Activated CD4-positive, CD25-positive, alpha-beta regulatory T cell treated with anti-CD3 and anti-CD28 coated beads, Interleukin-2, amount 50 U/mL, for 24 hours (primary cell): Measurements from ENCODE around the gene WDR54.
"Not testable (repeated sequence)": the region's sequence is repeated elsewhere in the genome, so short reads cannot be mapped to it uniquely, and the experiment has no call there.

Source experiments
- ATAC-seq, 2 donors: fragments of 150-1000 bp; cut with Tn5 transposase; one replicate each; pipeline ENCODE4 v1.10.0; 2021; ENCODE audit warnings: mild to moderate bottlenecking in 1 of 2, moderate library complexity in 1 of 2

WDR54 gene

DNA sequence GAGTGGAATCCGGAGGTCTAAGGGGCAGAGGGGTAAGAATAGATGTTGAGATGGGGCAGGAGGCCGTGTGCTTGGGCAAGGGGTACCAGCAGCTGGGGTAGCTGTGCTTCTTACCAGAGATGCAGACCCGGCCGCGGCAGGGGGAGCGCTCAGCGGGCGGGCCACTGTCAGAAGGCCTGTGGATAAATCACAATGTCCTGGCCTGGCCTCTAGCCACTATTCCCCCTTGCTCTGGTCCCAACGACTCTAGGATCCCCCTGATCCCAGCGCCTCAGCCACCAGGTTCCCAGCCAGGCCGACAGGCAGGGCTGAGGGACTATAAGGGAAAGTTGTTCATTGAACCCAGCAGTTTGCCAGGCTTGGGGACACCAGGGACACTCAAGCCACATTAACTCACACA lies 9.0 kb downstream of the WDR54 start:
- ATAC-seq: no peak

DNA sequence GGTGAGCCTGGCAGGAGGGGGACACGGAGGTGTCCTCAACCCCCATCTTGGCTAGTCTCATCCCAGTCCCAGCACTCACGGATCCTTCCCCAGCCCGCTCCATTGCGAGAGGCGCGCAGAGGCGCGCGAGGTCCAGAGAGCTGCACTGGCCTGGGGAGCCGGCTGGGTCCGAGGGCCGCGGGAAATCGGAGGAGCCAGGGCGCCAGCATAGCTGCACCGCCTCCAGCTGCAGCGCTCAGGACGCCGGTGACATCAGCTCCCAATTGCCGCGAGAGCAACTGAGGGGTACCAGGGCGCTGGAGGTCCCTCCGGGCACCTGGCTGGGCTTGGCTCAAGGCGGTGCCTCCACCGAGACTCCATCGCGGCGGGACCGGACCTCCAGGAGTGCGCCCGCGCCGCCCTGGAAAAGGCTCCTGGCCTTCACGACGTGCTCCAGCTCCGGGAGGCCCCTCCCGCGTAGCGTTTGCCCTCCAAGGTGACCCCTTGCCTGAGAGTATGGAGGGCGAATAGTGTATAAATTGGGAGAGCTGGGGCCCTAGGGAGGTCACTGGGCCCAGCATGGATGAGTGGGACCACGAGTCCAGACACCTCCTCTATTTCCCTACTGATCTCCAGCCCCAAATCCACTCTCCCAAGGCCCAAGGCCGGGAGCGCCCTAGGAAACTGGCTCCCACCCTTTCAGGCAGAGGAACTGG lies 14.7 kb downstream of the WDR54 start:
- ATAC-seq: no peak

DNA sequence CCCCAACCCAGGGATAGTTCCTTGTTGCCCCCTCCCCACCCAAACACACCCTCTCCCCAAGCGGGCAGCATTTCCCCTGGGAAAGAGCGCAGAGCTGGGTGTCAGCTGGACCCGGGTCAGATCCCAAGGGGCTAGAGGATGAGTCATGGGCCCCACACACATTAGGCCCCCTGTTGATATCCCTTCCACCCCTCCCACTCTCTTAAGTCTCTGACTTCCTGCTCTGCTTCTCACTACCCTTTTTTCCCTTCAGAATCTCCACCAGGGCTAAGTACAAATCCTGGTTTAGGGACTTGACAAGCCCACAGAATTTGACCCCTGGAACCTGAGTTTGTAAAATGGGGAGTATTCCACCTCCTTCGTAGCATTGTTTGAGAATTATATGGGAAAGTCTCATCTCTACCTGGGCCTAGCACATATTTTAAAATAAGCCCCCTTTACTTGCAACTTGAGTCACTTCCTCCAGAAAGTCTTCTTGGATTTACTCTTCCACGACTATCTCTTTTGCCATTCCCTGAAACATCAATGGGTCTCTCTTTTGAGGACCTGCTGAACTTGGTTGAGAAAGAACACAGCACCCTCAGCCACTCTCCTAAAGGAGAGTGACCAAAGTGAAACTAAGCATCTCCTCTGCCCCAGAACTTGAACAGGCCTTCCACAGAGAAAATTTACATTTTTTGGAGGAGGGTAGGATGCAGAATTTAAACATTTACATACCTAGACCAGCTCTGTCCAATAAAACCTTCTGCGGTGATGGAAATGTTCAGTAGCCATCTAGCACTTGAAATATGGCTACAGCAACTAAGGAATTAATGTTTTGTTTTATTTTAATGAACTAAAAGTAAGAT lies 15.5 kb downstream of the WDR54 start:
- no peak for ATAC-seq

DNA sequence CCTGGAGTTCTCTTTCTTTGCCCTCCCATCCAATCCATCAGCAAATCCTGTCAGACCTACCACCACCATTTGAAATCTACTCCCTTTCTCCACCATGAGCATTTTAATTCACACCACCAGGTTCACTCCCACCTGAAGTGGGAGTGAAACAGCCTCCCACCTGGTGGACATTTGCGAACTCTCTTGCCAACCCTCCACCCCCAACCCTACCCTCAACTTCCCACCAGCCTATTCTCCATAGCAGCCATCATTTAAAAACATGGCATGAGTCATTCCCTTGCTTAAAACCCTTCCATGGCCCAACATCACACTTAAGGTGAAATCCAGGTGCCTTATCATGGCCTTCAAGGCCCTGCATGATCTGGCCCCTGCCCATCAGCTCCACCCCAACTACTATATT lies 16.7 kb downstream of the WDR54 start:
- no peak for ATAC-seq

- ATAC-seq: no peak
Measured at GRCh38 chr2:74439373-74439772, 17.8 kb downstream of the WDR54 start.

GRCh38 chr2:74439803-74440377 lies 18.4 kb downstream of the WDR54 start:
- ATAC-seq: no peak

DNA sequence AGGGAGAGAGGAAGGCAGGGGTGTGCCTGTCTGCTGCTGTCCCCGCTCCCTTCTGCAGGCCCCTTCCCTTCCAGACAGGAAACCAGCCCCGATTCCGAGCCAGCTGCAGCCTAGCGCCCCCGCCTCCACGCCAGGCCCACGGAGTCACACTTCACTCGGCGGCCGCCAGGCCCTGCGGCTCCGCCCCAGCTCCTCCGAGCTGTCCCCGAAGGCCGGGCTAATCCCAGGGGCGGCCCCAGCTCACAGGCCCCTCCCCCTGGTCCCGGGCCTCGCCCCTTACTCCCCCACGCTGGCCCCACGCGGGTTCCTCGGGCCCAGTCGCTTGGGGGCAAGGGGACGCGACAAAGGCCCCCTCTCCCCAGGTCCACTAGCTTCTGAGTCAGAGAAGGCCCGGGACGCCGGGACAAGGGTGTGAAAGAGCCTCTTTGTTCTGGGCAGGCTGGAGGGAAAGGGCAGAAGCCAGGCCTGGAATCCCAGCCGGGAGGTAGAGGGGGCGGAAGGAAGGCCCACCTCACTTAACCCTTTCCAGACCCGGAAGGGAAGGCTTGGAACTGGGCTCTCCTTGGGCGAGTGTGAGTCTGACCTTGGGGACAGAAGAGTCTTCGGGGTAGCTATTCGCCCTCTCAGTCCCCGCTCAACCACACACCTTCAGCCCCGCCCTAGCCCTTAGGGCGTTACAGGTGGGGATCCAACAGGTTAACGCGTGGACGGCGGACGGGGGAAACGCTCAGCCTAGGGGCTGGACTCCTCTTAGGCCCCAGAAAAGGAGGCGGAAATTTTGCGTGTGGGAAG lies 19.0 kb downstream of the WDR54 start:
- peak; percentile 79 to 84 for ATAC-seq

DNA sequence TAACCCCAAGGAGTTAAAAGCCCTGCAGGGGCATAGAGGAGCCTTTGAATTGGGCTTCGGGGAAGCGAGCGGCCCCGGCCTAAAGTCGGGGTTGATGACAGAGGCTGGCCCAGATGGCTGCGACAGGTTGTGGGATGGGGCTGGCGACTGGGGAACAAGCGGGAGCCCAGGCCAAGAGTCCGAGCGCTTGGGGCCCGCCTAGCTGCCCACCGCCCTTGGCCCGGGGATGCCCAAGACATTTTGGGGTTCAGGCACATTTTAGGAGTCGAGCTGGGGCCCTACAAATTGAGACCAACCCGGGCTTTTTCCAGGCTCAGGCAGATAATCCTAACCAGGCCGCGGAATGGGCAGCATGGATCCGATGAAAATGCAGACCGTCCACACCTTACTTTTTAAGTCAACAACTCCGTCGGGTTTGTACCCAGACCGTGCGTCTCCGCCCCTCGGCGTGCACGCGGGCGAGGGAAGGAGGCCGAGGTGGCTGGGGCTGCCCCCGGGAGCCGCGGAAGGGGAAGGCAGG lies 19.7 kb downstream of the WDR54 start:
- no peak for ATAC-seq

GRCh38 chr2:74441690-74442482 lies 20.4 kb downstream of the WDR54 start, which contains the start of gene RTKN:
RTKN (minus strand) TSS chr2:74441937; CDS start chr2:74441816, 121 bp downstream.
- ATAC-seq: peak; percentile 31 to 55

- not testable (repeated sequence) for ATAC-seq
Measured at GRCh38 chr2:74442483-74443297, 21.2 kb downstream of the WDR54 start.

DNA sequence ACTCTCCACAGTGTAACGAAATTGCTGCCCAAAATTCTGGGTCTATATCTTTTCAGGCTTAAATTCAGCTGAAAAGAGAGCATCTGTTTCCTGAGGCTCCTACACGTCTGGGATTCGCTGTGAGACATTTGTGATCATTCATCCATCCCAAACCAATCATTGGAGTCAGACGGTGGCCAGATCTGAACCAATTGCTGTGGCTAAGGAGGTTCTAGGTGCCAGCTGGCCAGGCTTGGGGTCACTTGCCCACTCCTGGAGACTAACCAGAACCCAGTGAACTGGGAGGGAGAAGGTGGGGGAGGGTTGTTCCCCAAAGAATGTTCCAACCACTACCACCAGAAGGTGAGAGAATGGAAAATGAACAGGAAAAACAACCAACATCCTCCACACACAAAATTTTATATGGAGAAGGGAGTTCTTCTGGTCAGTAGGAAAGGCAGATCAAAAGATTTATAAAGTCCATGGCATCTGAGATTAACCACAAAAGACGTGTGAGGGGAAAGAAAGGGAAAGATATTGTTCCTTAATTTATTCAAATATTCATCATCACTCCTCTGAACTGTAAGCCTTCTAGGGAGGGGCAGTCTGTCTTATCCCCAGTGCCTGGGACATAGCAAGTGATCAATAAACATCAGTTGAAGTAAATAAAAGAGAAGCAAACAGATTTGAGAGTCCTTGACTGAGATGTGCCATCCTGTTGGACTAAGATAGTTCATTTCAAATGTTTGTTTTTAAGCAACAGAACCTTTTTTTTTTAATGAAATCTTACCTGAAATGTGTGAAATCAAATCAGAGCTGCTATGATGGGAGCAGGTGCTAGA lies 23.2 kb downstream of the WDR54 start:
- ATAC-seq: no peak

- ATAC-seq: no peak
Measured at GRCh38 chr2:74447230-74447999, 25.9 kb downstream of the WDR54 start.

GRCh38 chr2:74448771-74449170 lies 27.2 kb downstream of the WDR54 start:
- no peak for ATAC-seq

- ATAC-seq: no peak
Measured at GRCh38 chr2:74450570-74451190, 29.1 kb downstream of the WDR54 start.

GRCh38 chr2:74454654-74455511 lies 33.4 kb downstream of the WDR54 start, which contains the start of gene INO80B:
INO80B (plus strand) TSS chr2:74455087; CDS start chr2:74455117, 30 bp downstream.
- peak; percentile 45 to 54 for ATAC-seq

DNA sequence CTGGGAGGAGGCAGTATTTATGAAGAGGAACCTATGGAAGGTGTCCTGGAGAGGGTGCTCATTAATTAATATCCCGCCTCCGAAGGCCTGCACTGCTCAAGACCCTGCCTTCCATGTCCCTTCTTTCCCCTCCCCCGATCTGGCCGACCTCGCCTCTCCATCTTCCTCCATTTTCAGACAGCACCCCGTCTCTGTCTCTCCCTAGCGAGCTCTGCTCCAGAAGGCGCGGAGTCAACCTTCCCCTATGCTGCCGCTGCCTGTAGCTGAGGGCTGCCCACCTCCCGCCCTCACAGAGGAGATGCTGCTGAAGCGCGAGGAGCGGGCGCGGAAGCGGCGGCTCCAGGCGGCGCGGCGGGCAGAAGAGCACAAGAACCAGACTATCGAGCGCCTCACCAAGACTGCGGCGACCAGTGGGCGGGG lies 35.6 kb downstream of the WDR54 start:
- no peak for ATAC-seq

GRCh38 chr2:74457549-74458131 lies 36.1 kb downstream of the WDR54 start:
- peak; percentile 18 to 23 for ATAC-seq
